Measurements from ENCODE around the gene NLGN1.

The NLGN1 gene

GRCh38 chr3:173945170-173945569, 547.6 kb downstream of the NLGN1 start (continued):
- TF ChIP-seq POU6F1 (CRISPR knock-in tag; IDR thresholded peaks at IDR 0.05; ENCODE audit: borderline replicate concordance, low read depth) (no peak), BACH2 (CRISPR knock-in tag; IDR thresholded peaks at IDR 0.05; ENCODE audit: borderline replicate concordance) (no peak)

- no peak for TF ChIP-seq ZNF8 (CRISPR knock-in tag; IDR thresholded peaks at IDR 0.05)
- no peak for TF ChIP-seq CSDC2 (CRISPR knock-in tag; IDR thresholded peaks at IDR 0.05)
- TF ChIP-seq POU6F1 (CRISPR knock-in tag; IDR thresholded peaks at IDR 0.05; ENCODE audit: borderline replicate concordance, low read depth) = no peak
- TF ChIP-seq OSR1 (CRISPR knock-in tag; IDR thresholded peaks at IDR 0.05) = no peak
- TF ChIP-seq RARB (CRISPR knock-in tag; IDR thresholded peaks at IDR 0.05) = no peak
- no peak for TF ChIP-seq ZFP3 (CRISPR knock-in tag; IDR thresholded peaks at IDR 0.05)
- TF ChIP-seq CSRNP3 (CRISPR knock-in tag; IDR thresholded peaks at IDR 0.05) = no peak
- TF ChIP-seq ZNF565 (CRISPR knock-in tag; conservative IDR thresholded peaks at IDR 0.05; ENCODE audit: low read depth) = no peak
- TF ChIP-seq BACH2 (CRISPR knock-in tag; IDR thresholded peaks at IDR 0.05; ENCODE audit: borderline replicate concordance) = no peak
- TF ChIP-seq ESRRG (CRISPR knock-in tag; IDR thresholded peaks at IDR 0.05) = no peak
- no peak for TF ChIP-seq TSHZ2 (CRISPR knock-in tag; IDR thresholded peaks at IDR 0.05)
- no peak for TF ChIP-seq TOX (CRISPR knock-in tag; IDR thresholded peaks at IDR 0.05; ENCODE audit: borderline replicate concordance)
- TF ChIP-seq PPARA (CRISPR knock-in tag; IDR thresholded peaks at IDR 0.05; ENCODE audit: borderline replicate concordance) = no peak
- TF ChIP-seq ZFP30 (CRISPR knock-in tag; IDR thresholded peaks at IDR 0.05) = no peak
- no peak for TF ChIP-seq CREB5 (CRISPR knock-in tag; IDR thresholded peaks at IDR 0.05; ENCODE audit: low read depth)
- no peak for ATAC-seq
Measured at GRCh38 chr3:173945806-173946205, 548.3 kb downstream of the NLGN1 start.

- ATAC-seq = no peak
Measured at GRCh38 chr3:173954647-173955046, 557.1 kb downstream of the NLGN1 start.

GRCh38 chr3:173957646-173958045, 560.1 kb downstream of the NLGN1 start:
- no peak for ATAC-seq
- TF ChIP-seq ARNTL (CRISPR knock-in tag; IDR thresholded peaks at IDR 0.05; ENCODE audit: borderline replicate concordance, low read depth) (no peak), ZFP3 (CRISPR knock-in tag; IDR thresholded peaks at IDR 0.05) (no peak), BACH2 (CRISPR knock-in tag; IDR thresholded peaks at IDR 0.05; ENCODE audit: borderline replicate concordance) (no peak), CREB5 (CRISPR knock-in tag; IDR thresholded peaks at IDR 0.05; ENCODE audit: low read depth) (no peak), PPARA (CRISPR knock-in tag; IDR thresholded peaks at IDR 0.05; ENCODE audit: borderline replicate concordance) (no peak), ZC3H10 (CRISPR knock-in tag; IDR thresholded peaks at IDR 0.05) (no peak), ZNF565 (CRISPR knock-in tag; conservative IDR thresholded peaks at IDR 0.05; ENCODE audit: low read depth) (no peak), RARB (CRISPR knock-in tag; IDR thresholded peaks at IDR 0.05) (no peak), POU6F1 (CRISPR knock-in tag; IDR thresholded peaks at IDR 0.05; ENCODE audit: borderline replicate concordance, low read depth) (no peak), ESRRG (CRISPR knock-in tag; IDR thresholded peaks at IDR 0.05) (no peak), TOX (CRISPR knock-in tag; IDR thresholded peaks at IDR 0.05; ENCODE audit: borderline replicate concordance) (no peak), OSR1 (CRISPR knock-in tag; IDR thresholded peaks at IDR 0.05) (no peak), TCF4 (CRISPR knock-in tag; IDR thresholded peaks at IDR 0.05; ENCODE audit: borderline replicate concordance) (no peak)

More at GRCh38 chr3:173954647-173955046, 557.1 kb downstream of the NLGN1 start:
- TF ChIP-seq ZC3H10 (CRISPR knock-in tag; IDR thresholded peaks at IDR 0.05) (no peak), ZNF70 (CRISPR knock-in tag; IDR thresholded peaks at IDR 0.05) (no peak), ARNTL (CRISPR knock-in tag; IDR thresholded peaks at IDR 0.05; ENCODE audit: borderline replicate concordance, low read depth) (no peak), OSR1 (CRISPR knock-in tag; IDR thresholded peaks at IDR 0.05) (no peak), RARB (CRISPR knock-in tag; IDR thresholded peaks at IDR 0.05) (no peak), ISL1 (CRISPR knock-in tag; IDR thresholded peaks at IDR 0.05) (no peak), SNAI2 (CRISPR knock-in tag; IDR thresholded peaks at IDR 0.05) (no peak), BACH2 (CRISPR knock-in tag; IDR thresholded peaks at IDR 0.05; ENCODE audit: borderline replicate concordance) (no peak), GLIS3 (CRISPR knock-in tag; IDR thresholded peaks at IDR 0.05) (no peak)

All from SK-N-SH treated with all-trans-retinoic acid at 6 μM for 48 hours (cell line).